HUDEP-2 (cell line): Measurements from ENCODE around the gene KIAA1549.

ENCODE experiments used
- DNase-seq, 76 experiments: peaks; one replicate each; lab custom pipeline; 2025; ENCODE audit not compliant: unreplicated experiment in 76 of 76; lab: John Stamatoyannopoulos, UW

The KIAA1549 gene

GRCh38 chr7:138886501-138886917 is 94.7 kb downstream of the KIAA1549 start:
- DNase-seq: peak in 34 of 76 experiments; percentile 8 to 71 (median 48)

- DNase-seq: no peak
These were observed 95.6 kb downstream of the KIAA1549 start for GRCh38 chr7:138885383-138886147.

GRCh38 chr7:138882249-138882648 is 98.9 kb downstream of the KIAA1549 start:
- no peak for DNase-seq

GRCh38 chr7:138881579-138882188 is 99.5 kb downstream of the KIAA1549 start:
- DNase-seq: no peak

- DNase-seq: peak in 12 of 76 experiments; percentile 2 to 50 (median 18)
These were observed 100.2 kb downstream of the KIAA1549 start for GRCh38 chr7:138880881-138881578.

- DNase-seq: no peak
These were observed 101.8 kb downstream of the KIAA1549 start for GRCh38 chr7:138879356-138879755.

GRCh38 chr7:138878856-138879255 is 102.3 kb downstream of the KIAA1549 start:
- no peak for DNase-seq

- no peak for DNase-seq
These were observed 103.1 kb downstream of the KIAA1549 start for GRCh38 chr7:138878051-138878450.

- no peak for DNase-seq
These were observed 104.9 kb downstream of the KIAA1549 start for GRCh38 chr7:138876326-138876725.

GRCh38 chr7:138875794-138876193 is 105.4 kb downstream of the KIAA1549 start:
- DNase-seq: no peak

GRCh38 chr7:138873220-138873892 is 107.8 kb downstream of the KIAA1549 start:
- DNase-seq: no peak

- DNase-seq: peak in 1 of 76 experiments; percentile 7
These were observed 108.6 kb downstream of the KIAA1549 start for GRCh38 chr7:138872576-138872975.

GRCh38 chr7:138871814-138872090 is 109.4 kb downstream of the KIAA1549 start:
- no peak for DNase-seq

- DNase-seq: no peak
These were observed 110.0 kb downstream of the KIAA1549 start for GRCh38 chr7:138871065-138871813.

- no peak for DNase-seq
These were observed 111.8 kb downstream of the KIAA1549 start for GRCh38 chr7:138869353-138869752.

- DNase-seq: no peak
These were observed 112.5 kb downstream of the KIAA1549 start for GRCh38 chr7:138868711-138869110.

GRCh38 chr7:138867744-138868143 is 113.4 kb downstream of the KIAA1549 start:
- no peak for DNase-seq

GRCh38 chr7:138866353-138866752 is 114.8 kb downstream of the KIAA1549 start:
- DNase-seq: no peak

GRCh38 chr7:138865843-138866242 is 115.3 kb downstream of the KIAA1549 start:
- DNase-seq: peak in 5 of 76 experiments; percentile 5 to 12 (median 8)

- DNase-seq: peak in 7 of 76 experiments; percentile 2 to 30 (median 9)
These were observed 116.5 kb downstream of the KIAA1549 start for GRCh38 chr7:138864667-138865066.
